Measurements from ENCODE around the gene CYB5R4. TPM values are rescaled to one million over a fixed set of nuclear protein-coding genes. Genes with fewer than 3 reads are reported as not detected.

CYB5R4 gene
- total RNA-seq, 2 donors from 2014 or later: 4.0 to 9.6 TPM

- no peaks in the 10 kb centered on the region for H3K27me3 ChIP-seq
- TF ChIP-seq, protein P1, sequence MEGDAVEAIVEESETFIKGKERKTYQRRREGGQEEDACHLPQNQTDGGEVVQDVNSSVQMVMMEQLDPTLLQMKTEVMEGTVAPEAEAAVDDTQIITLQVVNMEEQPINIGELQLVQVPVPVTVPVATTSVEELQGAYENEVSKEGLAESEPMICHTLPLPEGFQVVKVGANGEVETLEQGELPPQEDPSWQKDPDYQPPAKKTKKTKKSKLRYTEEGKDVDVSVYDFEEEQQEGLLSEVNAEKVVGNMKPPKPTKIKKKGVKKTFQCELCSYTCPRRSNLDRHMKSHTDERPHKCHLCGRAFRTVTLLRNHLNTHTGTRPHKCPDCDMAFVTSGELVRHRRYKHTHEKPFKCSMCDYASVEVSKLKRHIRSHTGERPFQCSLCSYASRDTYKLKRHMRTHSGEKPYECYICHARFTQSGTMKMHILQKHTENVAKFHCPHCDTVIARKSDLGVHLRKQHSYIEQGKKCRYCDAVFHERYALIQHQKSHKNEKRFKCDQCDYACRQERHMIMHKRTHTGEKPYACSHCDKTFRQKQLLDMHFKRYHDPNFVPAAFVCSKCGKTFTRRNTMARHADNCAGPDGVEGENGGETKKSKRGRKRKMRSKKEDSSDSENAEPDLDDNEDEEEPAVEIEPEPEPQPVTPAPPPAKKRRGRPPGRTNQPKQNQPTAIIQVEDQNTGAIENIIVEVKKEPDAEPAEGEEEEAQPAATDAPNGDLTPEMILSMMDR (IDR thresholded peaks at IDR 0.05): no peak
- no peak for TF ChIP-seq POLR2A (IDR thresholded peaks at IDR 0.05)
- DNase-seq (no peak), ATAC-seq (no peak)
- WGBS, 2 donors: 49 to 65% methylated on average over 5 of the region's 5 CpGs
- intact Hi-C loops (cut with DNase I): no loop called here
- no peaks in the 10 kb centered on the region for H3K36me3 ChIP-seq (replicated peaks in 1 of 2; ENCODE audit: insufficient read depth in 1 of 2, low read depth in 2 of 2)
- H3K4me1 ChIP-seq: no peaks in the 10 kb centered on the region
- no peak overlapping the region for H3K4me3 ChIP-seq
- H3K27ac ChIP-seq: no peak overlapping the region
- H3K9me3 ChIP-seq: no peaks in the 10 kb centered on the region
These were observed 148.4 kb downstream of the CYB5R4 start for GRCh38 chr6:84007871-84008270.

GRCh38 chr6:84013354-84013753, 153.9 kb downstream of the CYB5R4 start:
- intact Hi-C loops (cut with DNase I): no loop called here
- H3K4me1 ChIP-seq: no peaks in the 10 kb centered on the region
- H3K27me3 ChIP-seq: no peaks in the 10 kb centered on the region
- no peak overlapping the region for H3K27ac ChIP-seq
- no peaks in the 10 kb centered on the region for H3K36me3 ChIP-seq (replicated peaks in 1 of 2; ENCODE audit: insufficient read depth in 1 of 2, low read depth in 2 of 2)
- no peaks in the 10 kb centered on the region for H3K9me3 ChIP-seq
- H3K4me3 ChIP-seq: no peak overlapping the region
- TF ChIP-seq, protein P1 (IDR thresholded peaks at IDR 0.05): no peak
- no peak for TF ChIP-seq POLR2A (IDR thresholded peaks at IDR 0.05)
- ATAC-seq (no peak), DNase-seq (no peak)
- WGBS, 2 donors: 64 to 68% methylated on average over 2 of the region's 2 CpGs

GRCh38 chr6:84013931-84014330, 154.4 kb downstream of the CYB5R4 start:
- H3K36me3 ChIP-seq (replicated peaks in 1 of 2; ENCODE audit: insufficient read depth in 1 of 2, low read depth in 2 of 2): no peaks in the 10 kb centered on the region
- TF ChIP-seq POLR2A (IDR thresholded peaks at IDR 0.05): no peak
- TF ChIP-seq, protein P1 (IDR thresholded peaks at IDR 0.05): no peak
- WGBS, 2 donors: 24 to 30% methylated on average over 3 of the region's 3 CpGs
- no peak overlapping the region for H3K27ac ChIP-seq
- H3K27me3 ChIP-seq: no peaks in the 10 kb centered on the region
- no peak overlapping the region for H3K4me3 ChIP-seq
- ATAC-seq: no peak
- H3K9me3 ChIP-seq: no peaks in the 10 kb centered on the region
- intact Hi-C loops (cut with DNase I): no loop called here
- no peaks in the 10 kb centered on the region for H3K4me1 ChIP-seq
- DNase-seq: no peak

GRCh38 chr6:84016029-84016428, 156.5 kb downstream of the CYB5R4 start:
- Histone ChIP-seq H3K4me3 (no peak overlapping the region), H3K4me1 (no peaks in the 10 kb centered on the region), H3K27ac (no peak overlapping the region), H3K9me3 (no peaks in the 10 kb centered on the region), H3K36me3 (replicated peaks in 1 of 2; ENCODE audit: insufficient read depth in 1 of 2, low read depth in 2 of 2) (no peaks in the 10 kb centered on the region), H3K27me3 (no peaks in the 10 kb centered on the region)
- DNase-seq (no peak), ATAC-seq (no peak)
- TF ChIP-seq, protein P1 (IDR thresholded peaks at IDR 0.05): no peak
- no peak for TF ChIP-seq POLR2A (IDR thresholded peaks at IDR 0.05)
- intact Hi-C loops (cut with DNase I): no loop called here
- WGBS, 2 donors: 48 to 52% methylated on average over 1 of the region's 1 CpG

Other genes starting within 250 kb of the CYB5R4 start
- 1 to 10 TPM in 1 of 2 donors, under 1 TPM in 1; 0.66 to 1.3 TPM for gene SNAP91, start 150.6 kb upstream of the CYB5R4 start, total RNA-seq
- not detected for gene RIPPLY2, start 6.3 kb upstream of the CYB5R4 start, total RNA-seq
- 1 to 10 TPM; 2.3 to 3.6 TPM for gene MRAP2, start 174.1 kb downstream of the CYB5R4 start, total RNA-seq